Activated naive CD8-positive, alpha-beta T cell treated with anti-CD3 and anti-CD28 coated beads, Interleukin-2, amount 10 ng/mL, durations not matched to agents 7 days and 5 days (primary cell): ENCODE results near the gene RAET1E. TPM values are rescaled to one million over a fixed set of nuclear protein-coding genes. Genes with fewer than 3 reads are reported as not detected.
A peak's percentile ranks its signal among the peaks of the same experiment; 100 is the strongest.
"Not testable (repeated sequence)": the region's sequence is repeated elsewhere in the genome, so short reads cannot be mapped to it uniquely, and the experiment has no call there.

ENCODE experiments used
- ATAC-seq: fragments of 150-1000 bp; cut with Tn5 transposase; one replicate; pipeline ENCODE4 v1.10.0; 2021; ENCODE audit warnings: low read depth, moderate library complexity
- POLR2A ChIA-PET: fragments of 350-600 bp; sonication (Branson Sonifier 250); formaldehyde crosslinking; loops from one replicate; lab custom pipeline; 2021; ENCODE audit warnings: antibody characterized with exemption; lab: Charles Lee
- DNase-seq: peaks from one replicate; pipeline ENCODE4 v3.0.0; 2021
- H3K27ac Mint-ChIP-seq: one replicate; pipeline ENCODE4 v1.8.0; 2022; ENCODE audit warnings: mild to moderate bottlenecking, mixed read lengths
- H3K27me3 Mint-ChIP-seq: one replicate; pipeline ENCODE4 v1.8.0; 2022; ENCODE audit warnings: mild to moderate bottlenecking, moderate library complexity, mixed read lengths
- H3K36me3 Mint-ChIP-seq: one replicate; pipeline ENCODE4 v1.8.0; 2021; ENCODE audit warnings: mild to moderate bottlenecking, mixed read lengths
- H3K4me1 Mint-ChIP-seq: one replicate; pipeline ENCODE4 v1.8.0; 2021; ENCODE audit warnings: mixed read lengths
- H3K4me3 Mint-ChIP-seq: one replicate; pipeline ENCODE4 v1.8.0; 2022; ENCODE audit warnings: mild to moderate bottlenecking, moderate library complexity, mixed read lengths
- H3K9me3 Mint-ChIP-seq: one replicate; pipeline ENCODE4 v1.8.0; 2021; ENCODE audit warnings: mixed read lengths
- total RNA-seq, 2 experiments: library from RNA; stranded (reverse); gene quantifications; one replicate each; pipeline ENCODE4 v1.2.3, GENCODE V29; 2021

RAET1E gene
- total RNA-seq: not detected

GRCh38 chr6:149897855-149898744 is at the start of gene RAET1E:
TSS of gene RAET1E (minus strand) at chr6:149898113. CDS start at chr6:149890901, 7,212 bp downstream.
- POLR2A ChIA-PET: no interaction called here
- DNase-seq (no peak), ATAC-seq (no peak)
- peaks cover 12% of the 10 kb centered on the region for H3K4me1 Mint-ChIP-seq
- no peaks in the 10 kb centered on the region for H3K9me3 Mint-ChIP-seq
- H3K27me3 Mint-ChIP-seq: peaks cover 20% of the 10 kb centered on the region
- no peaks in the 10 kb centered on the region for H3K36me3 Mint-ChIP-seq
- no peak within 1 kb of the TSS for H3K4me3 Mint-ChIP-seq
- H3K27ac Mint-ChIP-seq: no peak within 1 kb of the TSS

- H3K36me3 Mint-ChIP-seq, H3K4me1 Mint-ChIP-seq, POLR2A ChIA-PET, H3K27ac Mint-ChIP-seq, ATAC-seq, H3K9me3 Mint-ChIP-seq, DNase-seq, H3K4me3 Mint-ChIP-seq: not testable (repeated sequence)
- H3K27me3 Mint-ChIP-seq: peaks cover 57% of the 10 kb centered on the region
Observed at GRCh38 chr6:149947533-149947932, 49.6 kb upstream of the RAET1E start.

GRCh38 chr6:149946631-149947030 is 48.7 kb upstream of the RAET1E start:
- ATAC-seq, POLR2A ChIA-PET, H3K9me3 Mint-ChIP-seq, H3K4me1 Mint-ChIP-seq, H3K27ac Mint-ChIP-seq, H3K36me3 Mint-ChIP-seq, DNase-seq, H3K4me3 Mint-ChIP-seq: not testable (repeated sequence)
- peaks cover 54% of the 10 kb centered on the region for H3K27me3 Mint-ChIP-seq

GRCh38 chr6:149945276-149945675 is 47.4 kb upstream of the RAET1E start:
- H3K9me3 Mint-ChIP-seq, POLR2A ChIA-PET, H3K36me3 Mint-ChIP-seq, DNase-seq, H3K4me3 Mint-ChIP-seq, H3K27ac Mint-ChIP-seq, ATAC-seq: not testable (repeated sequence)
- Mint-ChIP-seq H3K4me1 (peaks cover 14% of the 10 kb centered on the region), H3K27me3 (peaks cover 53% of the 10 kb centered on the region)

GRCh38 chr6:149943321-149943720 is 45.4 kb upstream of the RAET1E start:
- ATAC-seq, H3K4me3 Mint-ChIP-seq, H3K36me3 Mint-ChIP-seq, H3K27ac Mint-ChIP-seq, POLR2A ChIA-PET, DNase-seq, H3K9me3 Mint-ChIP-seq: not testable (repeated sequence)
- H3K27me3 Mint-ChIP-seq: peaks cover 55% of the 10 kb centered on the region
- peaks cover 27% of the 10 kb centered on the region for H3K4me1 Mint-ChIP-seq

DNA sequence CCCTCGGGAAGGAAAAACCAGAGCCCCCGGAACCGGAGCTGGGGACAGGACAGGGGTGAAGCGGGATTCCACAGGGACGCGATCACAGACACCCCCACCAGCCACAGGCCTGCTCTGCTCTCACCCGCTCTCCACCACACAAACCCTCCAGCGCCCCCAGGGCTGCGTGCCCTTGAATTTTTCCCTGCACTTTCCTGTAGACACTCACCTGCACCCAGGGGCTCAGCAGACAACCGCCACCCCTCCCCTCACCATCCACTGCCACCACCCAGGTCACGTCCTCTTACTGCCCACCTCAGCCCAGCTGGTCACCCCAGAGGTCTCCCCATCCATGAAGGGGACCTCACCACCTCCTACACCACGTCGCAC is 44.5 kb upstream of the RAET1E start:
- Mint-ChIP-seq H3K4me1 (peaks cover 29% of the 10 kb centered on the region), H3K27me3 (peaks cover 56% of the 10 kb centered on the region), H3K9me3 (no peaks in the 10 kb centered on the region), H3K4me3 (peak overlapping the region; percentile 92), H3K27ac (peak overlapping the region; percentile 31), H3K36me3 (no peaks in the 10 kb centered on the region)
- ATAC-seq: no peak
- no peak for DNase-seq
- POLR2A ChIA-PET: no interaction called here

GRCh38 chr6:149941583-149942460 is 43.9 kb upstream of the RAET1E start, which contains the start of gene ULBP2:
TSS of gene ULBP2 (plus strand) at chr6:149942014. CDS start at chr6:149942073, 59 bp downstream.
- Mint-ChIP-seq H3K27me3 (peaks cover 62% of the 10 kb centered on the region), H3K36me3 (no peaks in the 10 kb centered on the region), H3K27ac (peak within 1 kb of the TSS; percentile 83), H3K4me1 (peaks cover 29% of the 10 kb centered on the region), H3K4me3 (peak within 1 kb of the TSS; percentile 92), H3K9me3 (no peaks in the 10 kb centered on the region)
- POLR2A ChIA-PET: no interaction called here
- peak; percentile 89 for ATAC-seq
- peak; percentile 80 for DNase-seq

GRCh38 chr6:149940672-149940982 is 42.7 kb upstream of the RAET1E start:
- H3K4me1 Mint-ChIP-seq: peaks cover 29% of the 10 kb centered on the region
- POLR2A ChIA-PET: no interaction called here
- H3K36me3 Mint-ChIP-seq: no peaks in the 10 kb centered on the region
- peak overlapping the region; percentile 22 for H3K4me3 Mint-ChIP-seq
- no peak for ATAC-seq
- H3K9me3 Mint-ChIP-seq: no peaks in the 10 kb centered on the region
- H3K27ac Mint-ChIP-seq: no peak overlapping the region
- DNase-seq: no peak
- H3K27me3 Mint-ChIP-seq: peaks cover 70% of the 10 kb centered on the region

- Mint-ChIP-seq H3K4me3 (peak overlapping the region; percentile 22), H3K27me3 (peaks cover 75% of the 10 kb centered on the region), H3K27ac (no peak overlapping the region), H3K36me3 (no peaks in the 10 kb centered on the region), H3K4me1 (peaks cover 31% of the 10 kb centered on the region), H3K9me3 (no peaks in the 10 kb centered on the region)
- ATAC-seq (no peak), DNase-seq (no peak)
- POLR2A ChIA-PET: no interaction called here
Observed at GRCh38 chr6:149939909-149940671, 42.2 kb upstream of the RAET1E start.

DNA sequence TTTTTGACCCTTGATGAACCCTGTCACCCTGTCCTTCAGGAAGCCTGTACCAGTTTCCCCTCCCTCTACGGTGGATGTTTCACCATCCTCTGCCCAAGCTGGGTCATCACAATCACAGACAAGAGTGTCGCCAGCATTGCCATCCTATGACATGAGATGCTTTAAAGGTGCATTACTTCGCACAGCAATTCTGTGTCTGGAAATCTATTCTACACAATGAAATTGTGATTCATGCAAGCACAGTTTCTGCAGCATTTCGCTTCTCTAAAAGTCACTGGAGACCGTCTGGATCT is 41.4 kb upstream of the RAET1E start:
- H3K9me3 Mint-ChIP-seq: no peaks in the 10 kb centered on the region
- POLR2A ChIA-PET: no interaction called here
- H3K27ac Mint-ChIP-seq: peak overlapping the region; percentile 43
- DNase-seq (no peak), ATAC-seq (no peak)
- peaks cover 39% of the 10 kb centered on the region for H3K4me1 Mint-ChIP-seq
- H3K36me3 Mint-ChIP-seq: no peaks in the 10 kb centered on the region
- peaks cover 81% of the 10 kb centered on the region for H3K27me3 Mint-ChIP-seq
- H3K4me3 Mint-ChIP-seq: peak overlapping the region; percentile 71

DNA sequence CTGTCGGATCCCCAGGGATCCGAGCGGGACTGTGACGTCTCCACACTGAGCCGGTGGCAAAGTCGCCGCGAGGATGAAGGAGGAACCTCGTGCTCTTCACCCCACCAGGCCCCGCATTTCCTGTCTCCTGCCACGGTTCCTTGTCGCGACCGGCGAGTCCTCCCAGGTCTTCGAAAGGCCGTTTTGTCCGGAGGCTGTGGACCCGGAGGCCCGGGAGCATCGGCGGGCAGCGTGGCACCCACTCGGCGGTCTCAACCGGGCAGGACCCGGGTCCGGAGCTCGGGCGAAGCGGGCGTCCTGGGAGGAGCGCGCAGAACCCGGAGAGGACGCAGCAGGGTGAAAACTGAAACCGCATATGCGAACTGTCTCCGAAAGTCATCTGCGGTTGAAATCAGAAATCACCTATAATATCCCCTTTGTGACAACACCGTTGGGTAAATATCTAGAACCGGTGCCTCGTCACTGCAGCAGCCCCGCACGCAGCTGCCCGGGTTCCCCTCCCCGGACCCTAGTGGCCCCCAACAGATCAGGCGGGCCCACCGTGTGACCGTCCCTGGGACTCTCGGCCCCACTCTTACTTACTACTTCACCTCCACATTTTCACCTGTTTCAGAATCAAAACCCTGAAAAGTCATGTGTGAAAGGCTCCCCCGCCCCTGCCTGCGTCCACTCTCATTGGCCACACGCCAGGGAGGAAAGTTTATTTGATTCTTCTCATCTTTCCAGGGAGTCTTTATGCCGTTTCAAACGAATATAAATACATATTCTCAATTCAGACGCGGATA is 40.9 kb upstream of the RAET1E start:
- Mint-ChIP-seq H3K36me3 (no peaks in the 10 kb centered on the region), H3K4me3 (peak overlapping the region; percentile 71), H3K27ac (peak overlapping the region; percentile 43), H3K9me3 (no peaks in the 10 kb centered on the region), H3K27me3 (peaks cover 83% of the 10 kb centered on the region), H3K4me1 (peaks cover 40% of the 10 kb centered on the region)
- ATAC-seq (peak; percentile 10), DNase-seq (peak; percentile 67)
- POLR2A ChIA-PET: no interaction called here

GRCh38 chr6:149938013-149938570 is 40.2 kb upstream of the RAET1E start:
- Mint-ChIP-seq H3K4me3 (peak overlapping the region; percentile 71), H3K4me1 (peaks cover 40% of the 10 kb centered on the region), H3K27me3 (peaks cover 86% of the 10 kb centered on the region)
- POLR2A ChIA-PET, DNase-seq, H3K36me3 Mint-ChIP-seq, H3K9me3 Mint-ChIP-seq, H3K27ac Mint-ChIP-seq: not testable (repeated sequence)
- ATAC-seq: peak; percentile 21
